Measurements from ENCODE around the gene ZNF592. TPM values are rescaled to one million over a fixed set of nuclear protein-coding genes. Genes with fewer than 3 reads are reported as not detected.

The ZNF592 gene
- total RNA-seq, 1 donor from 2014 or later = 19.0 TPM

GRCh38 chr15:84824260-84825007, 76.0 kb downstream of the ZNF592 start:
- intact Hi-C loops (cut with micrococcal nuclease) = no loop called here
- H3K27ac ChIP-seq (replicated peaks) = peak overlapping the region; percentile 95
- peak; percentile 63 for DNase-seq
- H3K27me3 ChIP-seq (ENCODE audit: low read depth) = no peaks in the 10 kb centered on the region
- peak overlapping the region; percentile 26 for H3K4me3 ChIP-seq
- TF ChIP-seq CTCF (IDR thresholded peaks at IDR 0.05; ENCODE audit: borderline replicate concordance) = no peak
- peaks cover 11% of the 10 kb centered on the region for H3K36me3 ChIP-seq
- no peaks in the 10 kb centered on the region for H3K9me3 ChIP-seq (replicated peaks)
- H3K4me1 ChIP-seq = peaks cover 100% of the 10 kb centered on the region

- intact Hi-C loops (cut with micrococcal nuclease) = no loop called here
- no peak for DNase-seq
- Histone ChIP-seq H3K27ac (replicated peaks) (peak overlapping the region; percentile 95), H3K36me3 (peaks cover 11% of the 10 kb centered on the region), H3K4me3 (no peak overlapping the region), H3K4me1 (peaks cover 100% of the 10 kb centered on the region), H3K27me3 (ENCODE audit: low read depth) (no peaks in the 10 kb centered on the region), H3K9me3 (replicated peaks) (no peaks in the 10 kb centered on the region)
- peak; percentile 49 for TF ChIP-seq CTCF (IDR thresholded peaks at IDR 0.05; ENCODE audit: borderline replicate concordance)
Observed at GRCh38 chr15:84826369-84826823, 78.0 kb downstream of the ZNF592 start.

- no peak for TF ChIP-seq CTCF (IDR thresholded peaks at IDR 0.05; ENCODE audit: borderline replicate concordance)
- Histone ChIP-seq H3K4me3 (no peak overlapping the region), H3K27ac (replicated peaks) (peak overlapping the region; percentile 95), H3K27me3 (ENCODE audit: low read depth) (no peaks in the 10 kb centered on the region), H3K9me3 (replicated peaks) (no peaks in the 10 kb centered on the region), H3K4me1 (peaks cover 100% of the 10 kb centered on the region), H3K36me3 (peaks cover 20% of the 10 kb centered on the region)
- intact Hi-C loops (cut with micrococcal nuclease) = no loop called here
- no peak for DNase-seq
Observed at GRCh38 chr15:84827246-84827645, 78.9 kb downstream of the ZNF592 start.

- H3K4me1 ChIP-seq = peaks cover 100% of the 10 kb centered on the region
- H3K36me3 ChIP-seq = peaks cover 30% of the 10 kb centered on the region
- no peaks in the 10 kb centered on the region for H3K9me3 ChIP-seq (replicated peaks)
- peak overlapping the region; percentile 15 for H3K4me3 ChIP-seq
- H3K27me3 ChIP-seq (ENCODE audit: low read depth) = no peaks in the 10 kb centered on the region
- DNase-seq = peak; percentile 38
- intact Hi-C loops (cut with micrococcal nuclease) = no loop called here
- TF ChIP-seq CTCF (IDR thresholded peaks at IDR 0.05; ENCODE audit: borderline replicate concordance) = no peak
- peak overlapping the region; percentile 95 for H3K27ac ChIP-seq (replicated peaks)
Observed at GRCh38 chr15:84828086-84828908, 79.9 kb downstream of the ZNF592 start.

- peak overlapping the region; percentile 95 for H3K27ac ChIP-seq (replicated peaks)
Observed at GRCh38 chr15:84829428-84829827, 81.0 kb downstream of the ZNF592 start.

More at GRCh38 chr15:84829428-84829827, 81.0 kb downstream of the ZNF592 start:
- intact Hi-C loops (cut with micrococcal nuclease) = no loop called here
- Histone ChIP-seq H3K4me1 (peaks cover 100% of the 10 kb centered on the region), H3K36me3 (peaks cover 33% of the 10 kb centered on the region), H3K4me3 (no peak overlapping the region), H3K27me3 (ENCODE audit: low read depth) (no peaks in the 10 kb centered on the region), H3K9me3 (replicated peaks) (no peaks in the 10 kb centered on the region)
- TF ChIP-seq CTCF (IDR thresholded peaks at IDR 0.05; ENCODE audit: borderline replicate concordance) = no peak
- no peak for DNase-seq

Measured in left ventricle myocardium inferior (tissue), 1 donor.